B cell (primary cell): ENCODE measurements around the gene SREBF1.

Experiments
- EZH2 ChIP-seq: IDR thresholded peaks from 2 replicates; pipeline ENCODE4 v1.6.1; 2012; ENCODE audit warnings: borderline replicate concordance, low read depth, mild to moderate bottlenecking, moderate library complexity, low read length; ENCODE audit not compliant: insufficient read depth, poor library complexity, severe bottlenecking
- TF ChIP-seq, protein P1 (sequence below): fragments of 200-600 bp; IDR thresholded peaks from one replicate; pipeline ENCODE4 v1.8.0; 2022; ENCODE audit warnings: antibody characterized with exemption, mild to moderate bottlenecking

DNA sequence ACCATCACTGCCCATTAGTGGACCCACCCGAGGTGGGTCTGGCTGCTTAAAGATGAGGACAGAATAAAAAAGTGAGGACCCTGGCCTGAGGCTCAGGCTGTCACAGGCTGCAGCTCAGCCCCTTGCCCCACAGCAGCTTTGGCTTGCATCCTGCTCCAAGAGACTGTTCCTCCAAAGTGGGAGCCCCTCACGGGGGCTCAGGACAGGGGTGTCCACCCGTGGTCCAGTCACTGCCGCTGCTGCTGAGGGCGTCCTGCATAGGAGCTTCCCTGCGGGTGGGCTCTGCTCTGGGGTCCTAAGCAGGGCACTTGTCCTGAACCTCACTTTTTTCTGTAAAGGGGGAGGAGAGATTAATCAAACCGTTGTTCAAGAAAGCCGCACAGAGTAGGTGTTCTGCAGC lies 47.8 kb downstream of the SREBF1 start:
- TF ChIP-seq, protein P1, sequence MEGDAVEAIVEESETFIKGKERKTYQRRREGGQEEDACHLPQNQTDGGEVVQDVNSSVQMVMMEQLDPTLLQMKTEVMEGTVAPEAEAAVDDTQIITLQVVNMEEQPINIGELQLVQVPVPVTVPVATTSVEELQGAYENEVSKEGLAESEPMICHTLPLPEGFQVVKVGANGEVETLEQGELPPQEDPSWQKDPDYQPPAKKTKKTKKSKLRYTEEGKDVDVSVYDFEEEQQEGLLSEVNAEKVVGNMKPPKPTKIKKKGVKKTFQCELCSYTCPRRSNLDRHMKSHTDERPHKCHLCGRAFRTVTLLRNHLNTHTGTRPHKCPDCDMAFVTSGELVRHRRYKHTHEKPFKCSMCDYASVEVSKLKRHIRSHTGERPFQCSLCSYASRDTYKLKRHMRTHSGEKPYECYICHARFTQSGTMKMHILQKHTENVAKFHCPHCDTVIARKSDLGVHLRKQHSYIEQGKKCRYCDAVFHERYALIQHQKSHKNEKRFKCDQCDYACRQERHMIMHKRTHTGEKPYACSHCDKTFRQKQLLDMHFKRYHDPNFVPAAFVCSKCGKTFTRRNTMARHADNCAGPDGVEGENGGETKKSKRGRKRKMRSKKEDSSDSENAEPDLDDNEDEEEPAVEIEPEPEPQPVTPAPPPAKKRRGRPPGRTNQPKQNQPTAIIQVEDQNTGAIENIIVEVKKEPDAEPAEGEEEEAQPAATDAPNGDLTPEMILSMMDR = no peak
- TF ChIP-seq EZH2 = no peak
